ENCODE data around the gene DRICH1.
"Not testable (repeated sequence)": the region's sequence is repeated elsewhere in the genome, so short reads cannot be mapped to it uniquely, and the experiment has no call there.

The DRICH1 gene

DNA sequence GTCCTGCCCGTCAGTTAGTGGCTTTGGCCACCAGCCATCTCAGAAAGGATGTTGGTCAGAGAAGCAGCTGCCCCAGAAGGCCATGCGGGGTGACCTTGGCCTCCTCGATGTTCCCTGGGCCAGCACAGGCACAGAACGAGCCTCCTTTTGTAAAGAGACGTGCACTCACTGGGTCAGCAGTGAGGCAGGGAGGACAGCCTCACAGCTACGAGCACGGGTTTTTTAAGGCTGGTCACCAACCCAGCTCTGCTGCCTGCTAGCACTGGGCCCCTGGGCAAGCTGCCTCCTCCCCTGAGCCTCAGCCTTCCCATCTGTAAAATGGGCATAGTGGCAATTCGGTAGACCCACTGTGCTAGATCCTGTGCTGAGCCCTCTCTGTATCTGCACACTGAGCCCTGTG, 62.8 kb downstream of the DRICH1 start:
- DNase-seq (ENCODE audit: low read depth in 2 of 2), result no peak

DNA sequence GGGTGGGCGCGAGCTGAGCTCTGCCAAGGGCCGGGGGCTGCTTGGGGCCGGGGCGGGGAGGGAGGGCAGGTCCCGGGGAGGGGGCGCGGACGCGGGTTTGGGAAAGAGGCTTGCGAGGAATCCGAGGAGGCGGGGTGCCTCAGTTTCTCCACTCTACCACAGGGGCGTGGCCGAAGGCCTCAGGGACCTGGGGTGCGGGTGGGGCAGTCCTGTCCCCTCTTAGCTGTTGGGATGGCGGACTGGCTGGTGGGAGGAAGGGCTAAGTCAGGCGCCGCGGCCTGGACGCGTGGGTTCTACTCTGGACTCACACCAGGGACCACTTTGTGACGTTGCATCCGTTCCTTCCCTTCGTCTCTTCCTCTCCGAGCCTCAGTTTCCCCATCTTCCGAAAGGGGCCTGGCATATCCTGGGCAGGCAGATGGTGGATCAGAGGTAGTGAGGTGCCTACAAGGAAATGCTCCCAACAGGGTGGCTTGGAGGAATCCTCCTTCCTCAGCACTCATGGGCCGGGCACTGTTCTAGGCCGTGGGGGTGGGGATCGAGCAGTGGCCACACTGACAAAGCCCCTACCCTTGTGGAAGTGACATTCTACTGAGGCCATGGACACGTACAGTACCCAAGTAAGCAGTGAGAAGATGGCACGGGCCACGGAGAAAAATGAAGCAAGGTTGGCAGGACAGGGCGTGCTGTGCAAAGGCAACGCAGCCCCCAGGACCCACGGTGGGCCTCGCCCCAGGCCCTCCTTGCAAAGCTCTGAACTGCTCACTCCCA, 65.2 kb downstream of the DRICH1 start:
- DNase-seq (ENCODE audit: low read depth in 2 of 2), result no peak

DNA sequence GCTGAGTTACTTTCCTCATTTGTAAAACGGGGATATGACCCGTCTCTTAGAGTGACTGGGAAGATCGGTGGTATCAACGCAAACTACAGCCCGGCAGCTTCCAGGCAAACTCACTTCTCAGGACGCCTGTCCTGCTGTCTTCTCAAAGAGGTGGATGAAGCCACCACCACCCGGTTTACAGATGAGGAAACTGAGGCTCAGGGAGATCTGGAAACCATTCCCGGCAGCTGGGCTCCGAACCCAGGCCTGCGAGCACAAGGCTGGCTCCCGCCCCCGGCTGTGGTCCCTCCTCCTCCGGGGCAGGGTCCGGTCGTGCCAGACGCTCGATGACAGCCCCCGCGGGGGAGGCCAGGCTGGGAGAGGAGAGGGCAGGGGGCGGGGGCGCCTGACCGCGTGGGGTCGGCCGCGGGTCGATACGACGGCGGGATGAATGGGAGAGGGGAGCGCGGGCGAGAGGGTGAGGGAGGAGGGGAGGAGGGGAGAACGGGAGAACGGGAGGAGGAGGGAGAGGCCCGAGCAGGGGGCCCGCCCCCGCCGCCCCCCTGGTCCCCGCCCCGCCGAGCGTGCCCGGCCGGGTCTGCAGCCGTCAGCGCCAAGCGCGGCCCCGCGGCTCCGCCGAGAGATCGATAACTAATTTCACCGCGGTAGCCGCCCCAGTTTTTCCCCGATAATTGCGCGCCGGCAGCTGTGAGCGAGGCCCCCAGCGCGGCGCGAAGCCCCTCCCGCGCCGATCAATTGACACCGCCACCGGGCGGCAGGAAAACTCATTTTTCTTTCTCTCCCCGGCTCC, 66.0 kb downstream of the DRICH1 start:
- DNase-seq (ENCODE audit: low read depth in 2 of 2), result no peak

DNA sequence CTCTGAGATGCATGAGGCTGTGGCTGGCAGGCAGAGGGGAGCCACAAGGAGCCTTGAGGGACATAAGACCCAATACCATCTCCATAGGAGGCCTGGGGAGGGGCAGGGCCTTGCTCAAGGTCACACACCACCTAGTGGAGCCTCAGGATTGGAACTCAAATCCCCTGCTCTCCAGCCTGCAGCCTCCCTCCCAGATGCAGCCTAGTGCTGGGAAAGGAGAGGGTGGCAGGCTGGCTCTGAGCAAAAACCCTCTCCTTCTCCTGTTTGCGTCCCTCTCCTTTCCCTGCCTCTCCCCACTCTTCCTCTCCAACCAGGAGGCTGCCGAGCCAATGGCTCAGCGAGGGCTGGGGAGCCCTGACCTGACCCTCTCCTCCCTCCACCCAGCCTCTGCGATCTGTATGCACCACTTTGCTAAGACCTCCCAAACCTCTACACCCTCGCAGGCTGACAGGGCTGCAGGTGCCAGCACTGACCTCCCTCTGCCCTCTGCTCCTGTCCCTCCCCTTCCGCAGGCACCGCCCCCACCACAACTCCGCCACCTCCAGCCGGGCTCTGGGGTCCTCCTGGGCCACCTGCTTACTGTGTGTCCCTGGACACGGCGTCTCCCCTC, 66.7 kb downstream of the DRICH1 start:
- no peak for DNase-seq (ENCODE audit: low read depth in 2 of 2)

DNA sequence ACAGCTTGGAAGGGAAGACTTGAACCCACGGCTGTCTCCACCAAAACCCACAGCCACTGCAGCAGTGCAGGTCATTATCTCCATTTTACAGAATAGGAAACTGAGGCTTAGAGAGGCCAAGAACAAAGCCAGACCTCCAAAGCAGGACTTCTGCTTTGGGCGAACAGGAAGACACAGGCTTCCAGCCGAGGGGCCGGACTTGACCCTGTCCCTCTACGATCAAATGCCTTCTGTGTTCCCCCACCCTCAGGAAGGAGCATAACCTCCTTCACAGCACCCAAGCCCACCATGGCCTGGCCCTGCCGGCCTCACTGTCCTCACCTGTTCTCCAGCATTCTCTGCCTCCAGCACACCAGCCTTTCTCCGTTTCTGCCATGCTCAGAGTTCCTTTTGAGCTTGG, 67.8 kb downstream of the DRICH1 start:
- no peak for DNase-seq (ENCODE audit: low read depth in 2 of 2)

DNA sequence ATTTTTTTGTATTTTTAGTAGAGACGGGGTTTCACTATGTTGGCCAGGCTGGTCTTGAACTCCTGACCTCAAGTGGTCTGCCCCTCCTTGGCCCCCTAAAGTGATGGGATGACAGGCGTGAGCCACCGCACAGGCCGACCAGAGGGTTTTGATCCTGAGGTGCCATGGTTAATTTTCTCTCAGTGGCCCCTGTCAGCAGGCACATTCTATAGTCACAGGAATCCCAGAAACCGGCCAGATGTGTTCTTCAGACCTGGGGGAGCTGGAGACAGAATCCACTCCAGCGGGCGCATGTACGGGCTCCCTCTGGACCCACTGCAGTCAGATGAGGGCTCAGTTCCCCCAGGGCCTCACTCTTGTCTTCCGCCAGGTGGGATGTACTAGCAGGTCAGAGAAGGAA, 69.0 kb downstream of the DRICH1 start:
- DNase-seq (ENCODE audit: low read depth in 2 of 2), result no peak

DNA sequence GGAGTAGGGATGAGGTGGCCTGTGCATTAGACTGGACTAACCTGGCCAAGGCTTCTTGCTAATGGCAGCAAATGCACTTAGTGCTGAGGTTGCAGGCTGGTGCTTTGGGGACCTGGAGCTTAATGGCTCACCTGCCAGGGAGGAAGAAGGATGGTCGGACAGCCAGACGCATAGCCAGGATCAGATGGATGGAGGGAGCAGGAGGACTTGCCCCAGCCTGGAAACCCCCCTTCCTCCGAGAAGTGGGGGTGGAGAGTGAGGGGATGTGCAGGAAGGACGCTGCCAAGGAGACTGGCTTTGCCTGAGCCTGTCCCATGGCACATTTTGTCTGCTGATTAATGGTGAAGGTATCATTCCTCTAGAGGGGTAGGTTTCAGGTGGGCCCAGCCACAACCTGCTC, 69.9 kb downstream of the DRICH1 start:
- DNase-seq (ENCODE audit: low read depth in 2 of 2), result no peak

DNA sequence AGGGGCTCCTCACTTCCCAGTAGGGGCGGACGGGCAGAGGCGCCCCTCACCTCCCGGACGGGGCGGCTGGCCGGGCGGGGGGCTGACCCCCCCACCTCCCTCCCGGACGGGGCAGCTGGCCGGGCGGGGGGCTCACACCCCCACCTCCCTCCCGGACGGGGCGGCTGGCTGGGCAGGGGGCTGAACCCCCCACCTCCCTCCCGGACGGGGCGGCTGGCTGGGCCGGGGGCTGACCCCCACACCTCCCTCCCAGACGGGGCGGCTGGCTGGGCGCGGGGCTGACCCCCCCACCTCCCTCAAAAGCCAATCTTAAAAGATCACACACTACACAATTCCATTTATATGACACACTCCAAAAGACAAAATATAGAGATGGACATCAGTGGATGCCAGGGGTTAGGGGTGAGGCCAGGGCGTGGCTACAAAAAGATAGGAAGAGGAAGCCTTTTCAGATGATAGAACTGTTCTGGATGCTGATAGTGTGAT, 71.1 kb downstream of the DRICH1 start:
- DNase-seq (ENCODE audit: low read depth in 2 of 2), result not testable (repeated sequence)

DNA sequence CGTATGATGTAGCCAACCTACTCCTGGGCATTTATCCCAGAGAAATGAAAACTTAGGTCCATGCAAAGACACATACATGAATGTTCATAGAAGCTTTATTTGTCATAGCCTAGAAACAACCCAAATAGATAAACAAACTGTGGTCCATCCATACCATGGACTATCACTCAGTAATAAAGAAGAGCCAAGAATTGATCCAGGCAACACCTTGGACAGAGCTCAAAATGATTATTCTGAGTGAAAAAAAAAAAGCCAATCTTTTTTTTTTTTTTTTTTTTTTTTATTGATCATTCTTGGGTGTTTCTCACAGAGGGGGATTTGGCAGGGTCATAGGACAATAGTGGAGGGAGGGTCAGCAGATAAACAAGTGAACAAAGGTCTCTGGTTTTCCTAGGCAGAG, 71.9 kb downstream of the DRICH1 start:
- DNase-seq (ENCODE audit: low read depth in 2 of 2), result not testable (repeated sequence)
